ENCODE results near the gene SLITRK6.
A peak's percentile ranks its signal among the peaks of the same experiment; 100 is the strongest.

- no peak for TF ChIP-seq POLR2A (IDR thresholded peaks at IDR 0.05)
- TF ChIP-seq CTCF (IDR thresholded peaks at IDR 0.05) = peak in 4 of 6 experiments; percentile 33 to 50 (median 38)
These were observed 29.0 kb upstream of the SLITRK6 start for GRCh38 chr13:85828094-85828684.

Measured in Peyer's patch (tissue), 4 donors.